IPS DF 6.9 (cell line): ENCODE results near the gene NCOA7.
"Not testable (repeated sequence)": the region's sequence is repeated elsewhere in the genome, so short reads cannot be mapped to it uniquely, and the experiment has no call there.

Experiments
- DNase-seq: peaks from one replicate; pipeline ENCODE4 v3.0.0-alpha.2; 2013; ENCODE audit warnings: low read depth, low spot score
- H3K27ac ChIP-seq: one replicate; pipeline ENCODE4 v1.5.1; 2013; ENCODE audit warnings: low read length, control low read depth
- H3K27me3 ChIP-seq: 2 replicates; pipeline ENCODE4 v1.6.1; 2013; ENCODE audit warnings: mild to moderate bottlenecking, low read length; ENCODE audit not compliant: control insufficient read depth, insufficient read depth
- H3K36me3 ChIP-seq: 2 replicates; pipeline ENCODE4 v1.6.1; 2013; ENCODE audit warnings: low read length; ENCODE audit not compliant: control insufficient read depth, insufficient read depth
- H3K4me1 ChIP-seq: 2 replicates; pipeline ENCODE4 v1.6.1; 2013; ENCODE audit warnings: low read length; ENCODE audit not compliant: control insufficient read depth, insufficient read depth
- H3K4me3 ChIP-seq: 2 replicates; pipeline ENCODE4 v1.5.1; 2013; ENCODE audit warnings: mild to moderate bottlenecking, low read length
- H3K9me3 ChIP-seq: 2 replicates; pipeline ENCODE4 v1.6.1; 2013; ENCODE audit warnings: low read length, inconsistent platforms; ENCODE audit not compliant: control insufficient read depth, insufficient read depth
- WGBS: extraction: QIAGEN DNeasy Blood & Tissue Kit; methylation state at CpG from one replicate; pipeline ENCODE4 v1.1.7; 2013; ENCODE audit warnings: mixed read lengths, missing lambda C conversion rate; ENCODE audit not compliant: insufficient read length, insufficient coverage; 5-methylcytosine and 5-hydroxymethylcytosine counted together

The NCOA7 gene

GRCh38 chr6:125841356-125842090 is 50.8 kb downstream of the NCOA7 start:
- no peak overlapping the region for H3K4me3 ChIP-seq
- DNase-seq: no peak
- no peaks in the 10 kb centered on the region for H3K9me3 ChIP-seq
- H3K36me3 ChIP-seq: no peaks in the 10 kb centered on the region
- no peaks in the 10 kb centered on the region; the same call in 1 of the 2 replicates for H3K4me1 ChIP-seq
- no peak overlapping the region for H3K27ac ChIP-seq
- WGBS: no CpG with 5 or more reads among the region's 5 CpGs
- H3K27me3 ChIP-seq: no peaks in the 10 kb centered on the region

DNA sequence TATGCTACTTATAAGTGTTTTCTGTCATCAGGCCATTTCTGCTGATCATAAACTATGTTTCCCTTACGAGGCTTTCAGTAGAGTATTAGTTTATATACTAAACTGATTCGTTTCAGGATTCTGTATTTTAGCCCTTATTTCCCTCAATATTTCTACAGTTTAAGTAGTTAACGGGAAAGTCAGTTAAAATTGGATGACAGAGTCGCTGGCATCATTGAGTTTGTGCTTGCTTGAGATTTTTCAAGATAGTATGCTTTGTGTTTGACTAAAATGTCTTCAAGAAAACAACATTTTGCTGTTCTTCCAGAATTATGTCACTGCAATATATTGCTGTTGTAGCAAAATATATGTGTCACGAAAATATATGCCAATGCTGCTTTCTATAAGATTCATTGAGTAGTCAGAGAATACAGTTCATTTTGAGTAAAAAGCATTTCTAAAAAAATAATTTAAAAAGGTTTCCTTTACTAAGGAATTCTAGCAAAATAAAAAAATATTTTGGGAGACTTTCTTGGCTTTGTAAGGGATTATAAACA is 51.4 kb downstream of the NCOA7 start:
- no CpG with 5 or more reads among the region's 5 CpGs for WGBS
- Histone ChIP-seq H3K27ac (no peak overlapping the region), H3K4me3 (no peak overlapping the region), H3K4me1 (no peaks in the 10 kb centered on the region; the same call in 1 of the 2 replicates), H3K27me3 (no peaks in the 10 kb centered on the region), H3K36me3 (no peaks in the 10 kb centered on the region), H3K9me3 (no peaks in the 10 kb centered on the region)
- no peak for DNase-seq

GRCh38 chr6:125843593-125843992 is 52.8 kb downstream of the NCOA7 start:
- H3K27me3 ChIP-seq: no peaks in the 10 kb centered on the region
- DNase-seq: no peak
- no CpG with 5 or more reads among the region's 1 CpG for WGBS
- no peaks in the 10 kb centered on the region; the same call in 1 of the 2 replicates for H3K4me1 ChIP-seq
- H3K36me3 ChIP-seq: no peaks in the 10 kb centered on the region
- H3K9me3 ChIP-seq: no peaks in the 10 kb centered on the region
- no peak overlapping the region for H3K27ac ChIP-seq
- no peak overlapping the region for H3K4me3 ChIP-seq

- Histone ChIP-seq H3K4me3 (no peak overlapping the region), H3K9me3 (no peaks in the 10 kb centered on the region), H3K27me3 (no peaks in the 10 kb centered on the region), H3K27ac (no peak overlapping the region), H3K36me3 (no peaks in the 10 kb centered on the region), H3K4me1 (no peaks in the 10 kb centered on the region; the same call in 1 of the 2 replicates)
- WGBS: no CpG with 5 or more reads among the region's 5 CpGs
- no peak for DNase-seq
Observed at GRCh38 chr6:125844989-125845388, 54.2 kb downstream of the NCOA7 start.

DNA sequence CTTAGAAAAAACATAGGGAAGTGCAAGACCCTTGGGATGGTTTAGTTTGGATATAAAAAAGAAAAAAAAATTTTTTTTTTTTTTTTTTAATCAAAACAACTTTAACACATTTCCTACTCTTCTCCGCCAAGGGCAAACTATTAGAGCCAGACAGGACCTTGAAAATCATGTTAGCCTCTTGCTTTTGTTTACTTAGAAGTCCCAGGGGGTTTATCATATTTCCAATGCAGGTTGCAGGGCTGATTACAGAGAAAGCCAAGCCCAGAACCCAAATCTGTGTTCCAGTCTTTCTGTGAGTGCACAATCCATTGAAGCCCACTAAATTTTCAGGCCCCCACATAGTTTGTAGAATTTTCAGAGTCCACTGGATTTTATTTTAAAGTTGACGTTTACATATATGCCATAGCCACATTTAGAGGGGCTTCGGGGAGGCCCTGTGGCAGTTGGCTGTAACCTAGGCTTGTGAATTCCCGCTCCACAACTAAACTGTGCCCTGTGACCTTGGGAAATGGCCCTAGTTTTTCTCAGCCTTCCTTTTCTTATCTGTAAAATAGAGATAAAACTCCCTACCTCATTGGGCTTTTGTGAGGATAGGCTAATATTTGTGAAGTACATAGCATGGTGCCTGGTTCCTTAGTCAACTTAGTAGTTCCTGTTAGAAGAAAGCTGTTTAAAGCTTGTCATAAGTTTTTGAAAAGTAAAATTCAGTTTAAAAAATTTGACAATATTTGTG is 55.7 kb downstream of the NCOA7 start:
- WGBS: no CpG with 5 or more reads among the region's 4 CpGs
- Histone ChIP-seq H3K9me3 (no peaks in the 10 kb centered on the region), H3K4me1 (no peaks in the 10 kb centered on the region; the same call in 1 of the 2 replicates), H3K27ac (no peak overlapping the region), H3K36me3 (no peaks in the 10 kb centered on the region), H3K4me3 (no peak overlapping the region), H3K27me3 (no peaks in the 10 kb centered on the region)
- DNase-seq: no peak

GRCh38 chr6:125848286-125848685 is 57.5 kb downstream of the NCOA7 start:
- H3K36me3 ChIP-seq, H3K4me3 ChIP-seq, H3K27me3 ChIP-seq, H3K27ac ChIP-seq, H3K9me3 ChIP-seq, DNase-seq, H3K4me1 ChIP-seq: not testable (repeated sequence)
- WGBS: no CpG with 5 or more reads among the region's 5 CpGs

DNA sequence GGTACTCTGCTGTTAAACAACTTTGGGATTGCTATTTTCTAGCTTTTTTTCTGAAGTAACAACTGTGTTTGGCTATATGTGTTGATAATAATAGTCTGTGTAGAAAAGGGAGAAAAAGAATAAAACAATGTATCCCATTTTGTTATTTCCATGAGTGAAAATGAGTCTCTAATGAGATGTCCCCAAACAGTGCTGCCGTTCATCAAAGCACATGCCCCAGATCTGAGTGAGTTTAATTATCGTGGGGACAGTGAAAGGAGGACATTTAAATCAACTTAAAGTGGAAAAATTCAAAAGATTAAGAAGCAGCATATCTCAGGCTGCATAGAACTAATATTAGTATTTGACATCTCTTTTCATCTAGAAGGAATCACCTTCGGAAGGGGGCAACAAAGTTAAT is 59.6 kb downstream of the NCOA7 start:
- Histone ChIP-seq H3K4me1 (no peaks in the 10 kb centered on the region), H3K9me3 (no peaks in the 10 kb centered on the region), H3K27ac (no peak overlapping the region), H3K36me3 (no peaks in the 10 kb centered on the region), H3K4me3 (no peak overlapping the region), H3K27me3 (no peaks in the 10 kb centered on the region)
- WGBS: no CpG with 5 or more reads among the region's 3 CpGs
- no peak for DNase-seq

GRCh38 chr6:125852587-125852986 is 61.8 kb downstream of the NCOA7 start:
- Histone ChIP-seq H3K27ac (no peak overlapping the region), H3K36me3 (no peaks in the 10 kb centered on the region), H3K4me1 (no peaks in the 10 kb centered on the region), H3K27me3 (no peaks in the 10 kb centered on the region), H3K9me3 (no peaks in the 10 kb centered on the region), H3K4me3 (no peak overlapping the region)
- no CpG with 5 or more reads among the region's 2 CpGs for WGBS
- no peak for DNase-seq

DNA sequence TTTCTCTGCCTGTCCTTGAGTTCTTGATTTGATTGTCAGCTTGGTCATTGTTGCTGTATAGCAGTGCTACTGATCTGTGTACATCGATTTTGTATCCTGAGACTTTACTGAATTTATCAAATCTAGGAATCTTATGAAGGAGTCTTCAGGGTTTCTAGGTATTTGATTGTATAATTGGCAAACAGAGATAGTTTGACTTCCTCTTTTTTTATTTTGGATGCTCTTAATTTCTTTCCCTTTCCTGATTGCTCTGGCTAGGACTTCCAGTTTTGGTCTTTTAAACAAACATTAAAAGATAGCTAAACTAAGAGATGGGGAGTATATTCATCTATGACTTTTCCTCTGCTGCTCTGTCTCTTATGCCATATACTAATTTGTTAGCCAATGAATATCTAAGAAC is 62.4 kb downstream of the NCOA7 start:
- DNase-seq: no peak
- no CpG with 5 or more reads among the region's 1 CpG for WGBS
- H3K4me1 ChIP-seq: no peaks in the 10 kb centered on the region

GRCh38 chr6:125853756-125854155 is 63.0 kb downstream of the NCOA7 start:
- Histone ChIP-seq H3K27ac (no peak overlapping the region), H3K36me3 (no peaks in the 10 kb centered on the region)
- WGBS: no CpG with 5 or more reads among the region's 1 CpG

More for the DNA sequence above, 62.4 kb downstream of the NCOA7 start:
- H3K27me3 ChIP-seq: no peaks in the 10 kb centered on the region
- no peaks in the 10 kb centered on the region for H3K36me3 ChIP-seq
- H3K4me3 ChIP-seq: no peak overlapping the region
- H3K27ac ChIP-seq: no peak overlapping the region
- no peaks in the 10 kb centered on the region for H3K9me3 ChIP-seq

More at GRCh38 chr6:125853756-125854155, 63.0 kb downstream of the NCOA7 start:
- H3K27me3 ChIP-seq: no peaks in the 10 kb centered on the region
- no peaks in the 10 kb centered on the region for H3K9me3 ChIP-seq
- no peak for DNase-seq
- no peak overlapping the region for H3K4me3 ChIP-seq
- no peaks in the 10 kb centered on the region for H3K4me1 ChIP-seq
